Peyer's patch (tissue), 4 donors: ENCODE data around the gene FER1L5.

Experiments
- CTCF ChIP-seq, 6 experiments: fragments of 450-650 bp in 4 of 6; fragments of 200-600 bp in 2 of 6; sonication (generic) in 1 of 6; IDR thresholded peaks; one replicate each; pipeline ENCODE4 v1.5.1; 2017 to 2019; ENCODE audit warnings: antibody characterized with exemption in 6 of 6, mild to moderate bottlenecking in 3 of 6, moderate library complexity in 1 of 6
- POLR2A ChIP-seq, 2 donors: fragments of 450-650 bp; IDR thresholded peaks; one replicate each; pipeline ENCODE4 v1.5.1; 2017; ENCODE audit warnings: antibody characterized with exemption in 2 of 2, mild to moderate bottlenecking in 2 of 2, moderate library complexity in 2 of 2

DNA sequence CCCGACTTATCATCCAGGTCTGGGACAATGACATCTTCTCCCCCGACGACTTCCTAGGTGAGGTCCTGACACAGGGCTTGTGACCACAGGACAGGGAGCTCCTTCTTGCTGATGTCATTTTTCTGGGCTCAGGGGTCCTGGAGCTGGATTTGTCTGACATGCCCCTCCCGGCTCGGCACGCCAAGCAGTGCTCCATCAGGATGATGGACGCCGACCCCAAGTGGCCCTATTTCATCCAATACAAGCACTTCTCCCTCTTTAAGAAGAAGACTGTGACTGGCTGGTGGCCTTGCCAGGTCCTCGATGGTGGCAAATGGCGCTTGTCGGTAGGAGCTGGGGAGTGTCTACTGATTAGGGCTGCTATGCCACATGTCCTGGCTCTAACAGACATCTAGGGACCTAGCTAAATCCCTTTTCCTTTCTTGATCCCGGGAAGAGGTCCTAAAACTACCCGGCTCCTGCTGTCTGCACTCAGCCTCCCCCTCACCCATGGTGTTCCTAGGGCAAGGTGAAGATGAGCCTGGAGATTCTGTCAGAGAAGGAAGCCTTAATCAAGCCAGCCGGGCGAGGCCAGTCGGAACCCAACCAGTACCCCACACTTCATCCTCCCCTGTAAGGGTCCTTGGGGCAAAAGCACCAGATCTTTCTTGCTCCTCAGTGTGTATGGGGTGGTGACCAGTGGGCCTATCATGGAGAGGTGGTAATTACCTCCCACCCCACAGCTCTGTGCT is 60.6 kb downstream of the FER1L5 start:
- no peak for TF ChIP-seq POLR2A (IDR thresholded peaks at IDR 0.05)
- TF ChIP-seq CTCF (IDR thresholded peaks at IDR 0.05): no peak
